Breast epithelium (tissue), 4 donors: Measurements from ENCODE around the gene ATRN. TPM values are rescaled to one million over a fixed set of nuclear protein-coding genes. Genes with fewer than 3 reads are reported as not detected.

Experiments used
- DNase-seq, 2 donors: peaks; one replicate each; pipeline ENCODE4 v3.0.0-alpha.2; 2019; ENCODE audit warnings: low spot score in 2 of 2
- H3K27ac ChIP-seq, 2 donors: fragments of 200-600 bp; sonication (generic) in 1 of 2; one replicate each; pipeline ENCODE4 v1.5.1; 2016 to 2019; ENCODE audit warnings: mild to moderate bottlenecking in 1 of 2
- H3K27me3 ChIP-seq, 2 donors: fragments of 200-600 bp; sonication (generic) in 1 of 2; one replicate each; pipeline versions ENCODE4 v1.5.1 to v1.6.0; 2017 to 2019; ENCODE audit warnings: control low read depth in 1 of 2, mild to moderate bottlenecking in 1 of 2
- H3K36me3 ChIP-seq: fragments of 200-600 bp; one replicate; pipeline ENCODE4 v1.5.1; 2019
- H3K4me1 ChIP-seq, 2 donors: fragments of 200-600 bp; sonication (generic); one replicate each; pipeline ENCODE4 v1.5.1; 2016 to 2019; ENCODE audit warnings: control low read depth in 1 of 2
- H3K4me3 ChIP-seq, 3 donors: fragments of 200-600 bp; sonication (generic); 1 replicate in 2 of 3; 2 replicates in 1 of 3; pipeline ENCODE4 v1.5.1; 2016 to 2019; ENCODE audit warnings: mild to moderate bottlenecking in 3 of 3, moderate library complexity in 2 of 3
- H3K9me3 ChIP-seq, 2 donors: fragments of 200-600 bp; sonication (generic) in 1 of 2; one replicate each; pipeline ENCODE4 v1.5.1; 2016 to 2019; ENCODE audit warnings: control low read depth in 1 of 2
- POLR2A ChIP-seq: fragments of 450-650 bp; IDR thresholded peaks from one replicate; pipeline ENCODE4 v1.6.1; 2016; ENCODE audit warnings: antibody characterized with exemption, mild to moderate bottlenecking, moderate library complexity
- POLR2AphosphoS5 ChIP-seq, 3 donors: sonication (generic); formaldehyde crosslinking; IDR thresholded peaks; one replicate each; pipeline ENCODE4 v1.6.1; 2017; ENCODE audit warnings: antibody characterized with exemption in 3 of 3
- intact Hi-C: fragments of 100-400 bp; cut with DNase I; formaldehyde crosslinking; loops from one replicate; pipeline ENCODE4 v1.15.1; 2023; ENCODE audit warnings: low total_unique reads
- total RNA-seq, 3 donors: library from RNA; depleted of rRNA; stranded (reverse); fragments of >200 nt; gene quantifications; one replicate each; pipeline ENCODE4 v1.1.0, GENCODE V29; 2016
- TF ChIP-seq, protein P1 (sequence below), 3 donors: fragments of 450-650 bp; IDR thresholded peaks; one replicate each; pipeline ENCODE4 v1.5.1; 2016 to 2017; ENCODE audit warnings: antibody characterized with exemption in 3 of 3, mild to moderate bottlenecking in 3 of 3, moderate library complexity in 3 of 3

The ATRN gene
- total RNA-seq, 3 donors from 2014 or later, result 26.5 to 35.6 (median 32.3) TPM

DNA sequence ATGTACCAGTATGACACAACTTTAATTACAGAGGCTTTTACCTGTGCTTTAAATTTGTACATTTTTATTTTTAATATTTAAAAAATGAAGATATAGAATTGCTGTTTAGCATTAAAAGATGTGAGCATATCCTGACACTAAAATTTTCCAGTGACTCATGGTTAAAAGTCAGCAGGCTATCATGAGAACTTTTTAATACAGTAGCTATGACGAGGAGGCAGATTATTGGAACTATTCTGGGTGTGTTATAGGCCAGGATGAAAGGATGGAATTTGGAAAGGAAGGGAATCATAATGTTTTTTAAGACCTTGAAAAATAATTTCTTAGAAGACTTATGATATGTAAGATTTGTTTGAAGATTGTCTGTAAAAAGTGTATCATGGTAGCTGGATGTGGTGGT, 101.3 kb downstream of the ATRN start:
- no peak overlapping the region for H3K27ac ChIP-seq
- no peak for DNase-seq
- no peaks in the 10 kb centered on the region for H3K27me3 ChIP-seq
- TF ChIP-seq POLR2A (no peak), POLR2AphosphoS5 (IDR thresholded peaks at IDR 0.05) (no peak)
- TF ChIP-seq, protein P1, sequence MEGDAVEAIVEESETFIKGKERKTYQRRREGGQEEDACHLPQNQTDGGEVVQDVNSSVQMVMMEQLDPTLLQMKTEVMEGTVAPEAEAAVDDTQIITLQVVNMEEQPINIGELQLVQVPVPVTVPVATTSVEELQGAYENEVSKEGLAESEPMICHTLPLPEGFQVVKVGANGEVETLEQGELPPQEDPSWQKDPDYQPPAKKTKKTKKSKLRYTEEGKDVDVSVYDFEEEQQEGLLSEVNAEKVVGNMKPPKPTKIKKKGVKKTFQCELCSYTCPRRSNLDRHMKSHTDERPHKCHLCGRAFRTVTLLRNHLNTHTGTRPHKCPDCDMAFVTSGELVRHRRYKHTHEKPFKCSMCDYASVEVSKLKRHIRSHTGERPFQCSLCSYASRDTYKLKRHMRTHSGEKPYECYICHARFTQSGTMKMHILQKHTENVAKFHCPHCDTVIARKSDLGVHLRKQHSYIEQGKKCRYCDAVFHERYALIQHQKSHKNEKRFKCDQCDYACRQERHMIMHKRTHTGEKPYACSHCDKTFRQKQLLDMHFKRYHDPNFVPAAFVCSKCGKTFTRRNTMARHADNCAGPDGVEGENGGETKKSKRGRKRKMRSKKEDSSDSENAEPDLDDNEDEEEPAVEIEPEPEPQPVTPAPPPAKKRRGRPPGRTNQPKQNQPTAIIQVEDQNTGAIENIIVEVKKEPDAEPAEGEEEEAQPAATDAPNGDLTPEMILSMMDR (IDR thresholded peaks at IDR 0.05), result no peak
- intact Hi-C loops, result no loop called here
- H3K4me1 ChIP-seq, result no peaks in the 10 kb centered on the region
- peaks cover 5% of the 10 kb centered on the region for H3K36me3 ChIP-seq
- H3K4me3 ChIP-seq, result no peak overlapping the region
- no peaks in the 10 kb centered on the region for H3K9me3 ChIP-seq

DNA sequence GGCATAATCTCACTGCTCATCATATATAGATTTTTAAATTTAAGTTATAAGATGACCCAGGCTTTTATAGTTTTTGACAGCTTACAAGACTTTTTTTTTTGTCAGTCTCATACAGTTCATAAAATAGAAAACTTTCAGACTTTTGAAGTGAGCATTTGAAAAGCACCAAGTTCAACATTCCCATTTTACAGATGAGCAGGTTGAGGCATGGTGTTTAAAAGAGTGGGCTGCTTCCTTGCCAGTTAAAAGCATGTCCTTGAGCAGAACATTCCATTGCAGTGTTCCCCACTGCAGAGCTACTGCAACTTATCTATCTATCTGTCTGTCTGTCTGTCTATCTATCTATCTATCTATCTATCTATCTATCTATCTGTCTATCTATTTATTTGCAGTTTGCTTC, 105.5 kb downstream of the ATRN start:
- Histone ChIP-seq H3K9me3 (no peaks in the 10 kb centered on the region), H3K36me3 (peaks cover 8% of the 10 kb centered on the region), H3K4me3 (no peak overlapping the region), H3K27ac (no peak overlapping the region), H3K27me3 (no peaks in the 10 kb centered on the region), H3K4me1 (no peaks in the 10 kb centered on the region)
- no peak for DNase-seq
- intact Hi-C loops, result no loop called here
- TF ChIP-seq, protein P1 (IDR thresholded peaks at IDR 0.05), result no peak

DNA sequence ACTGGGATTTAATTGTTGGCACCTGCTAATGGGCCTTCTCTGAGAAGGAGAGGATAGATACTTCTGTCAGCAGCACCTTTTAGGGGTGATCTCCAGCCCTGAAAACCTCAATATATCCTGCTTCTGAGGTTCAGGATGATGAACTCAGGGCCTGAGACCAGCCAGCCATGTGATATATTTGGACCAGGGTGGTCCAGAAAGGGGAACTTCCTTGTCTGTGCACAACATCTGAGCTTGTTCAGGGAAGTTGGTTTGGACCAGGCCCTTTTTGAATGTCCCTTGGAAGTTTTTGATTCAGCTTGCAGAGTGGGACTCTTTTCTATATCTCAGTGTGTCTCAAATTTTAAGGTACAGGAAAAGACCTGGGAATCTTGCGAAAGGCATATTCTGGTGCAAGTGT, 106.5 kb downstream of the ATRN start:
- DNase-seq, result no peak
- no peaks in the 10 kb centered on the region for H3K4me1 ChIP-seq
- no peaks in the 10 kb centered on the region for H3K9me3 ChIP-seq
- peaks cover 8% of the 10 kb centered on the region for H3K36me3 ChIP-seq
- intact Hi-C loops, result no loop called here
- no peaks in the 10 kb centered on the region for H3K27me3 ChIP-seq
- H3K4me3 ChIP-seq, result no peak overlapping the region
- TF ChIP-seq POLR2A, result no peak
- TF ChIP-seq, protein P1 (IDR thresholded peaks at IDR 0.05), result no peak
- TF ChIP-seq POLR2AphosphoS5 (IDR thresholded peaks at IDR 0.05), result no peak
- no peak overlapping the region for H3K27ac ChIP-seq

DNA sequence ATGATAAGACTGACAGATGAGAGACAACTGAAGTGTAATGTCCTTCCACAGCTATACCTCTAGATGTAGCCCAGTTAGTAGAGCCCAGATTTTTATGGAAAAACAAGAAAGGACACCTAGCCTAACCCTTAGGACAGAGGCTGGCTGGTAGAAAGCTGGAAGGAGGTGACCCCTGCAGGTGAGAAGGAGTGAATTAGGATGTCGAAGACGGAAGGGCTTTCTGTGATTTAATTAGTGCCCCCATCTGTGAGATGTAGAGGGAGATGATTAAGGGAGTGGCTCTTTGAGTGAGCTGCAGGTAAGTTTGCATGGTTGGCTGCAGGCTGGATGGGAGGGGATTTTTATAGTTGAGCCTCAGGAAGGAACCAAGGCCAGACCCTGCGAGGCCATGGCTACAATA, 109.6 kb downstream of the ATRN start:
- no peaks in the 10 kb centered on the region for H3K4me1 ChIP-seq
- intact Hi-C loops, result no loop called here
- no peaks in the 10 kb centered on the region for H3K9me3 ChIP-seq
- no peak overlapping the region for H3K27ac ChIP-seq
- peaks cover 18% of the 10 kb centered on the region for H3K36me3 ChIP-seq
- no peak for DNase-seq
- H3K4me3 ChIP-seq, result no peak overlapping the region
- TF ChIP-seq, protein P1 (IDR thresholded peaks at IDR 0.05), result no peak
- TF ChIP-seq POLR2A, result no peak
- TF ChIP-seq POLR2AphosphoS5 (IDR thresholded peaks at IDR 0.05), result no peak
- H3K27me3 ChIP-seq, result no peaks in the 10 kb centered on the region

DNA sequence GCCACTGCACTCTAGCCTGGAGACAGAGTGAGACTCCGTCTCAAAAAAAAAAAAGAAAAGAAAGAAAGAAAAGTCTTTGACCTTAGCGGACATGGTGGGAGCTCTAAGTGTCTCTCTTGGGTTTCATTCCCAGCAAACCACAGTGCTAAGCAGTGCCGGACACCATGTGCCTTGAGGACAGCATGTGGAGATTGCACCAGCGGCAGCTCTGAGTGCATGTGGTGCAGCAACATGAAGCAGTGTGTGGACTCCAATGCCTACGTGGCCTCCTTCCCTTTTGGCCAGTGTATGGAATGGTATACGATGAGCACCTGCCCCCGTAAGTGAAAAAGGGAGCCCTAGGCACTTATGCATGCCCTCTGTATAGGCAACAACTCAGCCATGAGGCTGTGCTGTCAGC, 112.9 kb downstream of the ATRN start:
- H3K4me1 ChIP-seq, result no peaks in the 10 kb centered on the region
- H3K27me3 ChIP-seq, result no peaks in the 10 kb centered on the region
- H3K36me3 ChIP-seq, result peaks cover 10% of the 10 kb centered on the region
- no peaks in the 10 kb centered on the region for H3K9me3 ChIP-seq
- no peak overlapping the region for H3K4me3 ChIP-seq
- no peak overlapping the region for H3K27ac ChIP-seq
- intact Hi-C loops, result no loop called here
- TF ChIP-seq, protein P1 (IDR thresholded peaks at IDR 0.05), result no peak
- TF ChIP-seq POLR2A (no peak), POLR2AphosphoS5 (IDR thresholded peaks at IDR 0.05) (no peak)
- DNase-seq, result no peak
